Right kidney (tissue), 9 donors: ENCODE results near the gene VPS37D.
A peak's percentile ranks its signal among the peaks of the same experiment; 100 is the strongest.
"Not testable (repeated sequence)": the region's sequence is repeated elsewhere in the genome, so short reads cannot be mapped to it uniquely, and the experiment has no call there.

Experiments
- DNase-seq: peaks from one replicate; pipeline ENCODE4 v3.0.0-alpha.2; 2016
- long read RNA-seq, 8 donors: transcript quantifications; one replicate each; lab custom pipeline, GENCODE V29; 2026

Gene VPS37D, protein sequence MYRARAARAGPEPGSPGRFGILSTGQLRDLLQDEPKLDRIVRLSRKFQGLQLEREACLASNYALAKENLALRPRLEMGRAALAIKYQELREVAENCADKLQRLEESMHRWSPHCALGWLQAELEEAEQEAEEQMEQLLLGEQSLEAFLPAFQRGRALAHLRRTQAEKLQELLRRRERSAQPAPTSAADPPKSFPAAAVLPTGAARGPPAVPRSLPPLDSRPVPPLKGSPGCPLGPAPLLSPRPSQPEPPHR
- long read RNA-seq, donor 1, transcript VPS37D-201 (4 exons, 1,624 nt): major isoform, 18 of 30 reads
- long read RNA-seq, donor 1, partial matches to known transcripts: 12 of 30 reads
- long read RNA-seq, donor 1, other reads (novel, unspliced or antisense): 0 of 30 reads
- long read RNA-seq, donor 2, transcript VPS37D-201 (4 exons, 1,624 nt): major isoform, 6 of 12 reads
- long read RNA-seq, donor 2, partial matches to known transcripts: 6 of 12 reads
- long read RNA-seq, donor 2, other reads (novel, unspliced or antisense): 0 of 12 reads
- long read RNA-seq, donor 3, transcript VPS37D-201 (4 exons, 1,624 nt): major isoform, 8 of 8 reads
- long read RNA-seq, donor 3, partial matches to known transcripts: 0 of 8 reads
- long read RNA-seq, donor 3, other reads (novel, unspliced or antisense): 0 of 8 reads
- long read RNA-seq, donor 4, transcript VPS37D-201 (4 exons, 1,624 nt): major isoform, 13 of 13 reads
- long read RNA-seq, donor 4, partial matches to known transcripts: 0 of 13 reads
- long read RNA-seq, donor 4, other reads (novel, unspliced or antisense): 0 of 13 reads
- long read RNA-seq, donor 5, transcript VPS37D-201 (4 exons, 1,624 nt): major isoform, 13 of 13 reads
- long read RNA-seq, donor 5, partial matches to known transcripts: 0 of 13 reads
- long read RNA-seq, donor 5, other reads (novel, unspliced or antisense): 0 of 13 reads
- long read RNA-seq, donor 6, transcript VPS37D-201 (4 exons, 1,624 nt): major isoform, 11 of 11 reads
- long read RNA-seq, donor 6, partial matches to known transcripts: 0 of 11 reads
- long read RNA-seq, donor 6, other reads (novel, unspliced or antisense): 0 of 11 reads
- long read RNA-seq, donor 7, transcript VPS37D-201 (4 exons, 1,624 nt): major isoform, 12 of 12 reads
- long read RNA-seq, donor 7, partial matches to known transcripts: 0 of 12 reads
- long read RNA-seq, donor 7, other reads (novel, unspliced or antisense): 0 of 12 reads
- long read RNA-seq, donor 8, transcript VPS37D-201 (4 exons, 1,624 nt): major isoform, 13 of 13 reads
- long read RNA-seq, donor 8, partial matches to known transcripts: 0 of 13 reads
- long read RNA-seq, donor 8, other reads (novel, unspliced or antisense): 0 of 13 reads

DNA sequence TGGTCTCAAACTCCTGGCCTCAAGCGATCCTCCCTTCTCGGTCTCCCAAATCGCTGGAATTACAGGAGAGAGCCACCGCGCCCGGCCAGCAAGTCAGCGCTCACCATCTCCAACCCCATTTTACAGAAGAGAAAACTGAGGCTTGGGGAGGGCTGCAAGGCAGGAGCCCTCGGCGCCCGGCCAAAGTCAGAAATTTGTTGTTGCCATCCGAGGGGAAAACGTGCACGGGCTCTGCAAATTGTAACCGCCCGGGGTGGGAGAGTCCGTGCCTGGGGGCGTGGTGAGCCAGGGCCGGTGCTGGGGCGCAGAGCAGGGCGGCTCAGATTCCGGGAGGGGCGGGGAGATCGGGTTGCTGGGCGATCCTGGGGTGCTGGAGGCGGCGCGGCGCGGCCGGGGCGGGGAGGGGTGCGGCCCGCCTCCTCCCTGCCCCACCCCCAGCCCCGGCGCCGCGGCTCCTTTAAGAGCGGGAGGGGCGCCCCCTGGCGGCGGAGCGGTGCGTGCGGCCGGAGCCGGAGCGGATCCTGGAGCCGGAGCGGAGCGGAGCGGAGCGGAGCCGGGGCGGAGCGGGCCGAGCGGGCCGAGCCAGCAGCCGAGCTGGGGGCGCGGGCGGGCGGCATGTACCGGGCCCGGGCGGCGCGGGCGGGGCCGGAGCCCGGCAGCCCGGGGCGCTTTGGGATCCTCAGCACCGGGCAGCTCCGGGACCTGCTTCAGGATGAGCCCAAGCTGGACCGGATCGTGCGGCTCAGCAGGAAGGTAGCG, at the start of gene VPS37D:
Gene VPS37D (plus strand): TSS at position 488 of the 759 bp plus-strand sequence. CDS start 128 bp downstream, at position 616.
- DNase-seq: peak; percentile 82

DNA sequence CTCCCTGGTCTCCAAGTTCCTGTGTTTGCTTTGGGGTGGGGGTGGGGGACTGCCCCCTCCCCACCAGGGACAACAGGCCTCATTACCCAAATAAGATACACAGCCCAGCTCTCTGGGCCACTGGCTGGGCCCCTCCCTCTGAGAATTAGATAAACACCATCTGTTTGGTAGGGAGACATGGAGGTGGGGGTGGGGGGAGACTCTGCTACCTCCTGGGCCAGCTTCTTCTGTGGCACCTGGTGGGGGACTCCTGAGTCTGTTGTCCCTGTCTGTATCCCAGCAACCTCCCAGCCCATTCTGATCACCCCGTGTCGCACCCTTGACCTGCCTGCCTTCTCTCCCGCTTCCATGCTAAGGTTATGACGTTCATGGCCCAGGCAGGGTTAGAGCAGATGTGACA, 49.1 kb upstream of the VPS37D start:
- DNase-seq: no peak

DNA sequence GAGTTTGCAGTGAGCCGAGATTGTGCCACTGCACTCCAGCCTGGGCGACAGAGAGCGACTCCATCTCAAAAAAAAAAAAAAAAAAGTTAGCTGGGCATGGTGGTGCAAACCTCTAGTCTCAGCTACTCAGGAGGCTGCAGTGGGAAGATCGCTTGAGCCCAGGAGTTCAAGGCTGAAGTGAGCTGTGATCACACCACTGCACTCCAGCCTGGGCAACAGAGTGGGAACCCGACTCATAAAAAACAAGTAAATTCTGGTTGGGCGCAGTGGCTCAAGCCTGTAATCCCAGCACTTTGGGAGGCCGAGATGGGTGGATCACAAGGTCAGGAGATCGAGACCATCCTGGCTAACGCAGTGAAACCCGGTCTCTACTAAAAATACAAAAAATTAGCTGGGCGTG, 48.2 kb upstream of the VPS37D start:
- not testable (repeated sequence) for DNase-seq

DNA sequence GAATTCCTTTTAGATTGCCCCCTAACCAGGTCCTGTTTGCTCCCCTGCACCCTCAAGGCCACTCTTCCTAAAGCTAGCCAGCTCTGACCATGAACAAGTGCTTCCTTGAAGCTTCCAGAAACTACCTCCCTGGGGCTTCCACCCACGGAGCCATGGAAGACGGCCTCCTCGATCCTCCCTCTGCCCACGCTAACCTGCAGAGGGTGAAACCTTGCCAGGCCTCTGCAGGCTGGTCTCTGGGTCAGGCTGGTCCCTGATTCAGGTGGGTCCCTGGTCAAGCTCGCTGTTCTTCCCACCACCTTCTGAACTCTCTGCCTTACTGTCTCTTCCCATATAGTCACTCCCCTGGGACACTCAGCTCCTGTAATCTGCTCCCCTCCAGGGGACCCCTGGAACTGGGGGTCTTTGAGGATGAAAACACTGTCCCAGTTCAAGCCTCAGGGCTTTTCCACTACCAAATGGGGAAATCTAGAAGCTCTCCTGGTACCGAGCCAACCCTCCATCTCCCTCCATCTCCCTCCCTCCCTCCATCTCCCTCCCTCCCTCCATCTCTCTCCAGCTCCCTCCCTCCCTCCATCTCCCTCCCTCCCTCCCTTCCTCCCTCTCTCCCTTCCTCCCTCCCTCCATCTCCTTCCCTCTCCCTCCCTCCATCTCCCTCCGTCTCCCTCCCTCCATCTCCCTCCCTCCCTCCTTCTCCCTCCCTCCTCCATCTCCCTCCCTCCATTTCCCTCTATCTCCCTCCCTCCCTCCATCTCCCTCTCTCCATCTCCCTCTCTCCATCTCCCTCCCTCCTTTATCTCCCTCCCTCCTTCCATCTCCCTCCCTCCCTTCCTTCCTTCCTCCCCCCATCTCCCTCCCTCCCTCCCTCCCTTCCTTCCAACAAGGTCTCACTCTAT, 46.2 kb upstream of the VPS37D start:
- no peak for DNase-seq

DNA sequence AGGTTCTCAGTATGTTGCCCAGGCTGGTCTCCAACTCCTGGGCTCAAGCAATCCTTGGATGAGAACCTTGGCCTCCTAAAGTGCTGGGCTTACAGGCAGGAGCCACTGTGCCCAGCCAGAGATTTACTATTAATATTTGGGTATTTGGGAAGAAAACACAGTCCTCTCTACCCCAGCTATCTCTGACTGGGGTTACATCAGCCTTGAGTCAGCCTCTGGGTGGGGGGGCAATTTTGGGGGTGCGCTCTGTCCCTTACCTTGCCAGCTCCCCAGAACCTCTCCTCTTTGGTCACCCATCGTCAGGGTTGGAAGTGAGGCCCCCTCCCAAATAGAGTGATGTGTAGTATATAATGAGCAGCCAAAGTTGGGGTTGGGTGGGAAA, 45.1 kb upstream of the VPS37D start:
- no peak for DNase-seq

DNA sequence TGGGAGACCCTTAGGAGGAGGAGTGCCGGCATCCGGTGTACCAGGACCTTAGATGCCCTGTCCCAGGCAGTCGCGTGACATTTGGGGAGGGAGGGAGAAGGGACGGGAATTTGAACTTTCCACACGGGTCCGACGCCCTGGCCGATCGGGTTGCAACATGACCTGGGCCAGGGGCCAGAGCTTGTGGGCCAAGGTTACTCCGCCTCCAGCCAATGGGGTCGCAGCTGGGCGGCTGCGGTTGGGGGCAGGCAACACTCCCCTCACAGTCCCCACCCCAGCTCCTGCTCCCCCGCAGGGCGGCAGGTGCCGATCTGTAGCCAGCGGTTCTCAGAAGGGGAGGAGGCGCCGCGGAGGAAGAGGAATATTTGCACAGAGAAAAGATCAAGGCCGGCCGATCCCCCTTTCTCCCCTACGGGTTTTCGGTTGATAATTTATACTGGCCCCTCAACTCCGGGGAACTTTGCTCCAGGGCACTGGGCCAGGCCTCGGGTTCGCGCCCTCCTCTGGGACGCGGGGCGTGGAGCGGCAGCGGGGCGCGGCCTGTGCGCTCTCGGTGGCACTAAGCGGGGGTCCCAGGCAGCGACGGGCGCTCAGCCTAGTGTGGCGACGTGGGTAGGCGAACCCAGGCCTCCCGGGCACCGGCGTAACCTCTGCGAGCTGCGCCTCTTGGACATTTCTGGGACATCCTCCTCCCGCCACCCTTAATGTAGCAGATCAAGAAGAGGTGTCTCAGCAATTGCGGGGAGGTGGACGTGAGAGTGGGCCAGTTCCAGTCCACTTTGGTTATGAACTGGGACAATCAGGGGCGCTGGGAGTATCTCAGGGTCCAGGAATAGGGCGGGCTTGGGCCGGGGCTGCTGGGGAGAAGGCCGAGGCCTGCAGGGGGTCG, 44.5 kb upstream of the VPS37D start:
- DNase-seq: peak; percentile 62

DNA sequence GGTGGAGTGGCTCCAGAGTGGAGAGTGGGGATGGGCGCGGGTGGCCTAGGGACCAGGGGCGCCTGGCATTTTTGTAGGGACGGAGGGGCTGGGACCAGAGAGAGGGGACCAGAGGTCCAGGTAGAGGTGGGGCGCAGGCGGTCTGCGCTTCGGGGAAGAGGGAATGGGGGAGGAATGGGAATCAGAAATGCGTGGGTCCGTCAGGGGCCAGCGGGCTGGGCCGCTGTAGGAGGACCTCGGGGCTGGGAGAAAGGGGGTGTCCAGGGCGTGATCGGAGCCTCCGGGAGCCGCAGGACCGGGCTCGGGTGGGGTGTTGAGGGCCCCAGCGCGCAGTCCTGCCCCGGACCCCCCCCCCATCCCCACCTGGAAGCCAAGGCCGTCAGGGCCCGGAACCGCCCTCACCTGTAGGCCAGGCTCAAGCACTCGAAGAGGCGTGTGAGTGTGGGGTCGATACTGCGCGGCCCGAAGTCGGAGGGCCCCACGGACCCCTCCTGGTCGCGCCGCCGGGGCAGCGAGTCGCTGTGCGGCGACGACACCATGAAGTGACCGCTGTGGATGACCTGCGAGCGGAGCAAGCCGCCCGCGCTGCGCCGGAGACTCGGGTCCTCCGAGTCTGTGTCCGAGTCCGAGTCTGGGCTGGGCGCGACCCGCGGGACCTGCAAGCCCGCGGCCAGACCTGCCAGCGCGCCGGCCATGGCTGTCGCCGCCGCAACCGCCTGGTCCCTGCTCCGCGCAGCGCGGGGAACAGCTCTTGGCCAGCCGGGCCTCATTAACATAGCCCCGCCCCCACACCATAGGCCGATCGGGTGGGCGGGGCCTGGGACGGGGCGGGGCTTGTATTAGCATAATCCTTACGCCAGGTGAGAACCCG, 43.6 kb upstream of the VPS37D start, which contains the start of gene MLXIPL:
Gene MLXIPL (minus strand): TSS at position 725 of the 871 bp plus-strand sequence. CDS start 30 bp downstream, at position 695.
- peak; percentile 86 for DNase-seq

DNA sequence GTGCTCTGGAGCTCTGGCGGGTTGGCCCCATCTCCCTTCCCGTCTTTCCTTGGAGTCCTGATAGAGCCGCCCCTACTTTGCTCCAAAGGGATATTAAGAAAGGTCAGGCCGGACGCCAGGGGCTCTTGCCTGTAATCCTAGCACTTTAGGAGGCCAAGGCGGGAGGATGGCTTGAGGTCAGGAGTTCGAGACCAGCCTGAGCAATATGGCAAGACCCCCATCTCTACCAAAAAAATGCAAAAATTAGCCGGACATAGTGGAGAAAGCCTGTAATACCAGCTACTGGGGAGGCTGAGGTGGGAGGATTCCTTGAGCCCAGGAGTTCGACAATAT, 43.0 kb upstream of the VPS37D start:
- DNase-seq: no peak

DNA sequence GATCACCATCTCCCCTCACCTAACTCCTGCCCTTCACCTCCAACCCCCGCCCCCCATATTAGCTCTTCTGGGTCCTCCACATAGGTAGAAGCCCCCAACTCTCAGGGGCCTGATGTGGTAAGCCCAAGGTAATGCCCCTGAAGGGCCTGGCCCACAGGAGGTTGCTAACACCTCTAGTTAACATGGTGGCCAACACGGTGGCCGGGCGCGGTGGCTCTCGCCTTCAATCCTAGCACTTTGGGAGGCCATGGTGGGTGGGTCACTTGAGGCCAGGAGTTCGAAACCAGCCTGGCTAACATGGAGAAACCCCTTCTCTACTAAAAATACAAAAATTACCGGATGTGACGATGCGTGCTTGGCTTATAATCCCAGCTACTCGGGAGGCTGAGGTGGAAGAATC, 42.4 kb upstream of the VPS37D start:
- no peak for DNase-seq

DNA sequence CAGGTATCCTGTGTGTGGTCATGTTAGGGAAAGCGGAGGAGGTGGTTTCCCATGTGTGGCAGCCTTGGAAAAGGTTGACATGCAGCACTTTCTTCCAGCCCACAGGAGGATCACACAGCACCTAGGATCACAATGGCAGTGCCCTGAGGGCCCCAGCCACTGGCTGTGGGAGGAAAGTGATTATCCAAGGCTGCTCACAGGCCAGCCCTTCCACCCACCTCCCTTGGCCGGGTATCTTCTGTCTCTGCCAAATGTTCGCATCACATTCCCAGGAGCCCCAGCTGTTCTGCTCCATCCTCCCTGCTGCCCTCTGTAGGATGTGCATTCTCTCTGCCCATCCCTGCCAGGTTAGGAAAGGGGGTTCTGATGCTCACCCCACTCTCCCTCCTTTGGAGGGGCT, 40.8 kb upstream of the VPS37D start:
- no peak for DNase-seq

DNA sequence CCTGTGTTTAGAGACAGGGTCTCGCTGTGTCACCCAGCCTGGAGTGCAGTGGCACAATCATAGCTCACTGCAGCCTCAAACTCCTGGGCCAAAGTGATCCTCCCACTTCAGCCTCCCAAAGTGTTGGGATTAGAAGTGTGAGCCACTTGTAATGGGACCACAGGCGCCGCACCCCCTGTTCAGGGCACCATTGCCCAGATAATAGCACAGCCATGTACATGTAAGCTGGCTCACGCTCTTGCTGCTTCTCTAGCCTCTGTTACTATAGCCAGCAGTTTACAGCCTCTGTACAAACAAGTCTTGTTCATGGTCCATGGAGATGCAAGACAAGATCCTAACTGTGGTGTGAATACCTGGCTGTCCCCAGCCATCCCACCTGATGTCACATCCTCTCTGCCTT, 39.1 kb upstream of the VPS37D start:
- no peak for DNase-seq

DNA sequence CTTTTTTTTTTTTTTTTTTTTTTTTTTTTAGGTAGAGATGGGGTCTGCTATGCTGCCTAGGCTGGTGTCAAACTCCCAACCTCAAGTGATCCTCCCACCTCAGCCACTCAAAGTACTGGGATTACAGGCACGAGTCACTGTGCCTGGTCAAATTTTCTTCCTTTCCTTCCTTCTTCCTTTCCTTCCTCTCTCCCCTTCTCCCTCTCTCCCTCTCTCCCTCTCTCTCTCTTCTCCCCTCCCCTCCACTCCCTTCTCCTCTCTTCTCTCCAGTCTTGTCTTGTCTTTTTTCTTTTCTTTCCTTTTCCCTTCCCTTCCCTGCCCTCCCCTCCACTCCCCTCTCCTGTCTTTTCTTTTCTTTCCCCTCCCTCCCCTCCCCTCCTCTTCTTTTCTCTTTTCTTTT, 36.1 kb upstream of the VPS37D start:
- no peak for DNase-seq

DNA sequence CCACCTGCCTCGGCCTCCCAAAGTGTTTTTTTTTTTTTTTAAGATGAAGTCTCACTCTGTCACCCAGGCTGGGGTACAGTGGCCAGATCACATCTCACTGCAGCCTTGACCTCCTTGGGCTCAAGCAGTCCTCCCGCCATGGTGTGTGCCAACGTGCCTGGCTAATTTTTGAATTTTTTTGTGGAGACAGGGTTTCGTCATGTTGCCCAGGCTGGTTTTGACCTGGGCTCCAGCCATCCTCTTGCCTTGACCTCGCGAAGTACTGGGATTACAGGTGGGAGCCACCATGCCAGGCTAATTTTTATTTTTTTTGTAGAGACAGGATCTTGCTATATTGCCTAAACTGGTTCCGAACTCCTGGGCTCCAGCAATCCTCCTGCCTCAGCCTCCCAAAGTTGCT, 34.3 kb upstream of the VPS37D start:
- no peak for DNase-seq

DNA sequence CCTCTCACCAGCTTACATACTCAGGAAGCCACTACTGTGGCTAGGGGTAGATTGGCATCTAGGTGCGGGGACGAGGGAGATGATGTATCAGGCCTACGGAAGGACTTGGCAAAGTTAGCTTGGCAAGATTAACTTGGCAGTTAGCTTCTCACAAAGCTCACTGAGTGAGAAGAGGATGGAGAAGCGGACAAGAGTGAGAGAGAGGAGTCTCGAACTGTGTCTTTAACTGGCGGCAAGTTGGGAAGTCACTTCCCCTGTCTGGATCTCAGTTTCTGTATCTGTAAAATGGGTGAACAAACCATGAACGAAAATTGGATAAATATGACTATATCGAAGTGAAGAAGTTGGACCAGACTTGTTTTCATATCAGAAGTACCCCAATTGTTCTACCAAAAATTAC, 33.8 kb upstream of the VPS37D start:
- no peak for DNase-seq

DNA sequence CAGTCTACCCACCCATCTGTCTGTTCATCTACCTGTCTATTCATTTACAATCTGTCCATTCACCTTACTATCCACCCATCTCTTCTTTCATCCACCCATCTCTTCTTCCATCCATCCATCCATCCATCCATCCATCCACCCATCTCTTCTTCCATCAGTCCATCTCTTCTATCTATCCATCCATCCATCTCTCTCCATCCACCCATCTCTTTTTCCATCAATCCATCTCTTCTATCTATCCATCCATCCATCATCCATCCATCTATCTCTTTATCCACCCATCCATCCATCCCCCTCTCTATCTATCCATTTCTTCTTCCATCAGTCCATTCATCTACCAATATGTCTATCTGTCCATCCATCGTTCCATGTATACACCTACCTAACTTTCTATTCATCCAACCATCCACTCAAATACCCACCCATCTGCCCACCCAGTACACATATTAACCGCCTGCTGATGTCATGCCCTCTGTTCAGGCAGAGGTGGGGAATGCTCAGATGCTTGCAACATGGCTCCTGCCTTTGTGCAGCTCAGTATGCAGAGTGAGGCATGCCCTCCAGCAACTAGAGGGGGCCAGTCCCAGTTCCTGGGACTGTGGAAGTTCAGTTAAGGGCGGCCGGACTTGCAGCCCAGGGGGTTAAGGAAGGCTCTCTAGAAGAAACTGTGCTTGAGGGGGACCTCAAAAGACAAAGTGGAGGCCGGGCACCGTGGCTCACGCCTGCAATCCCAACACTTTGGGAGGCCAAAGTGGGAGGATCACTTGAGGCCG, 32.0 kb upstream of the VPS37D start:
- DNase-seq: no peak

DNA sequence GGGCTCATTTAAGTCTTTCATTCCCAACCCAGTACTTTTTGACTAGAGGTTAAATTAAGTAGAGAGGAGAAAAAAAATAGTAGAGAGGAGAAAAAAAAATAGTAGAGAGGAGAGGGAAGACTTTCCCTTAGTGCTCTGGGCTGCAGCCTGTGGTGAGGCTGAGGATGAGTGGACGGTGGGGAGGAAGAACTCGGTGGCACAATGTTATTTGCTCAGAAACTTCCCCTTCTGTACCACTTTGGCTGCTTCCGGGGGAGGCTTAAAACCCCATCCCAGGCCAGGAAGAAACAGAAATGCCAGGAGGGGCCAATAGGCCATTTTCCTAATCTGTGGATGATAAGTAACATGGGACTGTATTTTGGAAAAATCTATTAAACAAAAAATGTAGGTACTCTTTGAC, 28.7 kb upstream of the VPS37D start:
- no peak for DNase-seq

DNA sequence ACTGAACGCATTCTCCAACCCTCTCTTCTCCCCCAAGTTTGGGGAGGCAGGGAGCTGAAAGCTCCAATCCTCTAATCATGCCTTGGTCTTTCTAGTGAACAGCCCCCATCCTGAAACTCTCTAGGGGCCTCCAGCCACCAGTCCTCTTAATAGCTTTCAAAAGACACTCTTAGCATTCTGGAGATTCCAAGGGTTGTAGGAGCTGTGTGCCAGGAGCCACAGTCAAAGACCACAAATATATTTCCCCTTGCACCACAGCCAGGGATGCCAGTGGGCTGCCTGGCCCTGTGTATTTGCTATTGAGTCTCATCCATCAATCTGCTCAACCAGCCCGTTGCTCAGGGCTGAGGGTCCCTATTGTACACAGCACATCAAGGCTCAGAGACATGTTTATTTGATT, 24.8 kb upstream of the VPS37D start:
- DNase-seq: no peak
